ENCODE results near the gene PCDHGB2. TPM values are rescaled to one million over a fixed set of nuclear protein-coding genes. Genes with fewer than 3 reads are reported as not detected.
"Not testable (repeated sequence)": the region's sequence is repeated elsewhere in the genome, so short reads cannot be mapped to it uniquely, and the experiment has no call there.

The PCDHGB2 gene
- total RNA-seq, 2 donors from 2014 or later = 2.3 to 9.3 TPM

GRCh38 chr5:141397756-141398551 is 38.2 kb downstream of the PCDHGB2 start, which contains the start of gene PCDHGB5:
Gene PCDHGB5 (plus strand): TSS chr5:141397947. CDS start chr5:141398128, 181 bp downstream.
- intact Hi-C loops (cut with DNase I); H3K4me3 ChIP-seq; H3K4me1 ChIP-seq; H3K36me3 ChIP-seq (replicated peaks in 1 of 2; ENCODE audit: insufficient read depth in 1 of 2, low read depth in 2 of 2); H3K27me3 ChIP-seq: not testable (repeated sequence)
- DNase-seq = peak; percentile 40 to 63 (median 54)
- TF ChIP-seq POLR2A (IDR thresholded peaks at IDR 0.05) = peak in 1 of 3 donors; percentile 9
- TF ChIP-seq CTCF (IDR thresholded peaks at IDR 0.05) = peak; percentile 18 to 60 (median 52)
- Histone ChIP-seq H3K9me3 (peaks cover 0 to 63% (median 14%) of the 10 kb centered on the region in 3 donors), H3K27ac (peak within 1 kb of the TSS in 1 of 4 donors; percentile 21)
- 3 to 4% methylated on average over 19 to 26 of the region's 43 CpGs for WGBS, 2 donors
- peak; percentile 85 for ATAC-seq

GRCh38 chr5:141398608-141399007 is 38.8 kb downstream of the PCDHGB2 start:
- no peak overlapping the region for H3K4me3 ChIP-seq

GRCh38 chr5:141399555-141400258 is 39.9 kb downstream of the PCDHGB2 start:
- H3K9me3 ChIP-seq = peaks cover 0 to 64% (median 10%) of the 10 kb centered on the region in 3 donors
- 17 to 25% methylated on average over 11 to 51 of the region's 61 CpGs for WGBS, 2 donors
- no peaks in the 10 kb centered on the region for H3K36me3 ChIP-seq (replicated peaks in 1 of 2; ENCODE audit: insufficient read depth in 1 of 2, low read depth in 2 of 2)
- no peak for DNase-seq
- no peak overlapping the region for H3K27ac ChIP-seq
- H3K4me3 ChIP-seq = no peak overlapping the region
- intact Hi-C loops (cut with DNase I) = no loop called here
- no peaks in the 10 kb centered on the region for H3K4me1 ChIP-seq
- ATAC-seq = no peak
- no peak for TF ChIP-seq POLR2A (IDR thresholded peaks at IDR 0.05)
- TF ChIP-seq CTCF (IDR thresholded peaks at IDR 0.05) = no peak
- H3K27me3 ChIP-seq = no peaks in the 10 kb centered on the region

More at GRCh38 chr5:141398608-141399007, 38.8 kb downstream of the PCDHGB2 start:
- Histone ChIP-seq H3K36me3 (replicated peaks in 1 of 2; ENCODE audit: insufficient read depth in 1 of 2, low read depth in 2 of 2) (no peaks in the 10 kb centered on the region), H3K27me3 (no peaks in the 10 kb centered on the region), H3K4me1 (no peaks in the 10 kb centered on the region), H3K27ac (no peak overlapping the region), H3K9me3 (peaks cover 0 to 63% (median 8%) of the 10 kb centered on the region in 3 donors)
- 19 to 30% methylated on average over 15 of the region's 15 CpGs for WGBS, 2 donors
- TF ChIP-seq CTCF (IDR thresholded peaks at IDR 0.05) (no peak), POLR2A (IDR thresholded peaks at IDR 0.05) (no peak)
- DNase-seq = no peak
- intact Hi-C loops (cut with DNase I) = no loop called here
- no peak for ATAC-seq

- Histone ChIP-seq H3K9me3 (peaks cover 0 to 65% (median 10%) of the 10 kb centered on the region in 3 donors), H3K27ac (no peak within 1 kb of the TSS), H3K27me3 (no peaks in the 10 kb centered on the region), H3K36me3 (replicated peaks in 1 of 2; ENCODE audit: insufficient read depth in 1 of 2, low read depth in 2 of 2) (no peaks in the 10 kb centered on the region), H3K4me1 (no peaks in the 10 kb centered on the region), H3K4me3 (no peak within 1 kb of the TSS)
- ATAC-seq (no peak), DNase-seq (no peak)
- intact Hi-C loops (cut with DNase I) = no loop called here
- peak in 3 of 7 experiments; percentile 24 to 32 (median 26) for TF ChIP-seq CTCF (IDR thresholded peaks at IDR 0.05)
- TF ChIP-seq POLR2A (IDR thresholded peaks at IDR 0.05) = no peak
- 21 to 22% methylated on average over 25 to 27 of the region's 27 CpGs for WGBS, 2 donors
Measured at GRCh38 chr5:141402553-141403243, 42.9 kb downstream of the PCDHGB2 start, which contains the start of gene PCDHGA9. Gene PCDHGA9 (plus strand): TSS chr5:141402778. CDS start chr5:141402953, 175 bp downstream.

Measured in body of pancreas (tissue), 4 donors.